H9 (cell line): ENCODE data around the gene PLEKHN1. TPM values are rescaled to one million over a fixed set of nuclear protein-coding genes. Genes with fewer than 3 reads are reported as not detected.

Source experiments
- DNase-seq: peaks from one replicate; pipeline ENCODE4 v3.0.0-alpha.2; 2017
- H2AFZ ChIP-seq: one replicate; pipeline ENCODE4 v1.6.1; 2013; ENCODE audit warnings: mild to moderate bottlenecking, low read length, control low read depth, moderate library complexity
- H2AK5ac ChIP-seq: 2 replicates; pipeline ENCODE4 v1.6.1; 2013; ENCODE audit warnings: low read length, control low read depth, mixed read lengths; ENCODE audit not compliant: insufficient read length
- H2BK120ac ChIP-seq: one replicate; pipeline ENCODE4 v1.6.1; 2013; ENCODE audit warnings: low read depth, mild to moderate bottlenecking, low read length, control low read depth, inconsistent platforms; ENCODE audit not compliant: poor library complexity, severe bottlenecking
- H2BK12ac ChIP-seq: 2 replicates; pipeline ENCODE4 v1.6.1; 2013; ENCODE audit warnings: low read length, control low read depth, mixed read lengths, low read depth; ENCODE audit not compliant: insufficient read length
- H2BK15ac ChIP-seq: 2 replicates; pipeline ENCODE4 v1.6.1; 2013; ENCODE audit warnings: low read depth, low read length, control low read depth
- H2BK20ac ChIP-seq: one replicate; pipeline ENCODE4 v1.6.1; 2013; ENCODE audit warnings: low read depth, mild to moderate bottlenecking, low read length, control low read depth, inconsistent platforms; ENCODE audit not compliant: poor library complexity, severe bottlenecking
- H2BK5ac ChIP-seq: 2 replicates; pipeline ENCODE4 v1.6.1; 2013; ENCODE audit warnings: low read length, control low read depth, mixed read lengths; ENCODE audit not compliant: insufficient read length
- H3K14ac ChIP-seq: 2 replicates; pipeline ENCODE4 v1.6.1; 2013; ENCODE audit warnings: low read length, control low read depth; ENCODE audit not compliant: insufficient read depth
- H3K18ac ChIP-seq: 2 replicates; pipeline ENCODE4 v1.6.1; 2013; ENCODE audit warnings: low read depth, mild to moderate bottlenecking, mixed read lengths, low read length, control low read depth; ENCODE audit not compliant: insufficient read length
- H3K23ac ChIP-seq: 2 replicates; pipeline ENCODE4 v1.6.1; 2013; ENCODE audit warnings: low read length, control low read depth, mixed read lengths, low read depth; ENCODE audit not compliant: insufficient read length
- H3K23me2 ChIP-seq: 2 replicates; pipeline ENCODE4 v1.6.1; 2013; ENCODE audit warnings: low read depth, mild to moderate bottlenecking, mixed read lengths, low read length, control low read depth; ENCODE audit not compliant: insufficient read length, poor library complexity, severe bottlenecking
- H3K27ac ChIP-seq: 2 replicates; pipeline ENCODE4 v1.5.1; 2013; ENCODE audit warnings: low read length, control low read depth, mixed read lengths, low read depth; ENCODE audit not compliant: insufficient read length
- H3K27me3 ChIP-seq: 2 replicates; pipeline ENCODE4 v1.6.1; 2013; ENCODE audit warnings: low read length, control low read depth, inconsistent platforms; ENCODE audit not compliant: insufficient read depth
- H3K4ac ChIP-seq: 2 replicates; pipeline ENCODE4 v1.6.1; 2013; ENCODE audit warnings: low read depth, mild to moderate bottlenecking, control low read depth, inconsistent platforms, low read length, moderate library complexity
- H3K4me1 ChIP-seq: 2 replicates; pipeline ENCODE4 v1.6.1; 2013; ENCODE audit warnings: low read length, control low read depth, inconsistent platforms; ENCODE audit not compliant: insufficient read depth
- H3K4me2 ChIP-seq: 2 replicates; pipeline ENCODE4 v1.6.1; 2013; ENCODE audit warnings: low read length, control low read depth, mixed read lengths; ENCODE audit not compliant: insufficient read length, insufficient read depth
- H3K56ac ChIP-seq: 2 replicates; pipeline ENCODE4 v1.6.1; 2013; ENCODE audit warnings: low read depth, mild to moderate bottlenecking, mixed read lengths, low read length, control low read depth; ENCODE audit not compliant: insufficient read length
- H3K79me1 ChIP-seq: 2 replicates; pipeline ENCODE4 v1.6.1; 2013; ENCODE audit warnings: low read depth, mild to moderate bottlenecking, moderate library complexity, low read length, control low read depth, inconsistent platforms; ENCODE audit not compliant: insufficient read depth, poor library complexity, severe bottlenecking
- H3K79me2 ChIP-seq: 2 replicates; pipeline ENCODE4 v1.6.1; 2013; ENCODE audit warnings: low read length, control low read depth, inconsistent platforms; ENCODE audit not compliant: insufficient read depth
- H3K9ac ChIP-seq: 2 replicates; pipeline ENCODE4 v1.6.1; 2013; ENCODE audit warnings: low read length, control low read depth, mixed read lengths; ENCODE audit not compliant: insufficient read length; ENCODE audit errors: extremely low read depth
- H3K9me3 ChIP-seq: one replicate; pipeline ENCODE4 v1.6.1; 2013; ENCODE audit warnings: low read depth, low read length, inconsistent platforms; ENCODE audit not compliant: control insufficient read depth
- H3T11ph ChIP-seq: one replicate; pipeline ENCODE4 v1.6.1; 2013; ENCODE audit warnings: mild to moderate bottlenecking, low read length, control low read depth, inconsistent platforms
- H4K20me1 ChIP-seq: one replicate; pipeline ENCODE4 v1.6.1; 2013; ENCODE audit not compliant: control insufficient read depth, insufficient read length, insufficient read depth
- H4K5ac ChIP-seq: 2 replicates; pipeline ENCODE4 v1.6.1; 2013; ENCODE audit warnings: low read depth, mild to moderate bottlenecking, mixed read lengths, low read length, control low read depth; ENCODE audit not compliant: insufficient read length
- H4K8ac ChIP-seq: replicated peaks from 2 replicates; pipeline ENCODE4 v1.6.1; 2013; ENCODE audit warnings: low read length, control low read depth, mixed read lengths, low read depth; ENCODE audit not compliant: insufficient read length
- H4K91ac ChIP-seq: 2 replicates; pipeline ENCODE4 v1.6.1; 2013; ENCODE audit warnings: low read depth, mild to moderate bottlenecking, moderate library complexity, mixed read lengths, low read length, control low read depth; ENCODE audit not compliant: insufficient read length
- H3K27ac Mint-ChIP-seq, 3 experiments: 2 replicates in 2 of 3; 3 replicates in 1 of 3; pipeline ENCODE4 v1.8.0; 2020 to 2021; ENCODE audit warnings: mixed read lengths in 3 of 3, mild to moderate bottlenecking in 1 of 3, moderate library complexity in 1 of 3
- H3K27me3 Mint-ChIP-seq: 2 replicates; pipeline ENCODE4 v1.8.0; 2021; ENCODE audit warnings: low read depth, mild to moderate bottlenecking, moderate library complexity, mixed read lengths
- H3K36me3 Mint-ChIP-seq, 3 experiments: 2 replicates in 2 of 3; 3 replicates in 1 of 3; pipeline ENCODE4 v1.8.0; 2020 to 2021; ENCODE audit warnings: low read depth in 3 of 3, mixed read lengths in 3 of 3; ENCODE audit not compliant: insufficient read depth in 1 of 3
- H3K4me1 Mint-ChIP-seq, 2 experiments: 2 replicates each; pipeline ENCODE4 v1.8.0; 2020; ENCODE audit warnings: mixed read lengths in 2 of 2
- H3K4me3 Mint-ChIP-seq, 2 experiments: 2 replicates in 1 of 2; 3 replicates in 1 of 2; pipeline ENCODE4 v1.8.0; 2020 to 2021; ENCODE audit warnings: mild to moderate bottlenecking in 2 of 2, mixed read lengths in 2 of 2, moderate library complexity in 1 of 2
- H3K9me3 Mint-ChIP-seq, 2 experiments: 2 replicates in 1 of 2; 3 replicates in 1 of 2; pipeline ENCODE4 v1.8.0; 2020; ENCODE audit warnings: mild to moderate bottlenecking in 2 of 2, mixed read lengths in 2 of 2, moderate library complexity in 1 of 2
- WGBS: extraction: QIAGEN DNeasy Blood & Tissue Kit; methylation state at CpG from one replicate; pipeline ENCODE4 v1.1.7; 2013; ENCODE audit warnings: missing lambda C conversion rate, low lambda C conversion rate, mixed read lengths; ENCODE audit not compliant: insufficient read length; ENCODE audit errors: extremely low coverage; 5-methylcytosine and 5-hydroxymethylcytosine counted together
- total RNA-seq: library from RNA; stranded (reverse); gene quantifications from 2 replicates; pipeline ENCODE4 v1.2.1, GENCODE V29; 2021
- TF ChIP-seq, protein P1 (sequence below): fragments of 200-600 bp; sonication (generic); conservative IDR thresholded peaks from 3 replicates; pipeline ENCODE4 v1.8.0; 2021; ENCODE audit warnings: antibody characterized with exemption, mild to moderate bottlenecking

PLEKHN1 gene
- total RNA-seq, 1 experiment from 2014 or later = 3.0 TPM

- H3K4me1 ChIP-seq = no peaks in the 10 kb centered on the region
- H3K27me3 Mint-ChIP-seq = peaks cover 90% of the 10 kb centered on the region
- peak overlapping the region; percentile 51 to 68; a peak in 4 of 5 replicates for H3K4me3 Mint-ChIP-seq
Observed at GRCh38 chr1:924656-925560, 41.4 kb upstream of the PLEKHN1 start.

More at GRCh38 chr1:924656-925560, 41.4 kb upstream of the PLEKHN1 start:
- H3K36me3 Mint-ChIP-seq = peaks cover 0 to 4% (median 0%) of the 10 kb centered on the region in 3 experiments; a peak in 3 of 7 replicates
- Histone ChIP-seq H3K27ac (no peak overlapping the region), H2AFZ (no peak overlapping the region), H3K18ac (no peak overlapping the region), H2BK120ac (no peak overlapping the region), H4K5ac (no peak overlapping the region), H3K23ac (no peak overlapping the region), H2BK20ac (no peak overlapping the region), H3K56ac (no peak overlapping the region), H3K23me2 (peaks cover 7% of the 10 kb centered on the region), H2BK15ac (no peak overlapping the region), H4K91ac (no peak overlapping the region), H2BK5ac (no peak overlapping the region), H3K14ac (no peak overlapping the region), H3K4ac (no peak overlapping the region), H3K79me2 (no peaks in the 10 kb centered on the region), H3K9me3 (no peaks in the 10 kb centered on the region), H4K8ac (no peak overlapping the region), H4K20me1 (peaks cover 16% of the 10 kb centered on the region), H3K9ac (no peak overlapping the region), H2AK5ac (no peak overlapping the region), H3K79me1 (no peaks in the 10 kb centered on the region), H3T11ph (no peak overlapping the region), H2BK12ac (no peak overlapping the region), H3K4me2 (peak overlapping the region; percentile 28), H3K27me3 (peaks cover 86% of the 10 kb centered on the region)
- TF ChIP-seq, protein P1, sequence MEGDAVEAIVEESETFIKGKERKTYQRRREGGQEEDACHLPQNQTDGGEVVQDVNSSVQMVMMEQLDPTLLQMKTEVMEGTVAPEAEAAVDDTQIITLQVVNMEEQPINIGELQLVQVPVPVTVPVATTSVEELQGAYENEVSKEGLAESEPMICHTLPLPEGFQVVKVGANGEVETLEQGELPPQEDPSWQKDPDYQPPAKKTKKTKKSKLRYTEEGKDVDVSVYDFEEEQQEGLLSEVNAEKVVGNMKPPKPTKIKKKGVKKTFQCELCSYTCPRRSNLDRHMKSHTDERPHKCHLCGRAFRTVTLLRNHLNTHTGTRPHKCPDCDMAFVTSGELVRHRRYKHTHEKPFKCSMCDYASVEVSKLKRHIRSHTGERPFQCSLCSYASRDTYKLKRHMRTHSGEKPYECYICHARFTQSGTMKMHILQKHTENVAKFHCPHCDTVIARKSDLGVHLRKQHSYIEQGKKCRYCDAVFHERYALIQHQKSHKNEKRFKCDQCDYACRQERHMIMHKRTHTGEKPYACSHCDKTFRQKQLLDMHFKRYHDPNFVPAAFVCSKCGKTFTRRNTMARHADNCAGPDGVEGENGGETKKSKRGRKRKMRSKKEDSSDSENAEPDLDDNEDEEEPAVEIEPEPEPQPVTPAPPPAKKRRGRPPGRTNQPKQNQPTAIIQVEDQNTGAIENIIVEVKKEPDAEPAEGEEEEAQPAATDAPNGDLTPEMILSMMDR = no peak
- no peak overlapping the region for H3K27ac Mint-ChIP-seq
- peaks cover 22 to 30% of the 10 kb centered on the region in 2 experiments for H3K4me1 Mint-ChIP-seq
- peak; percentile 62 for DNase-seq
- no CpG with 5 or more reads among the region's 120 CpGs for WGBS
- peaks cover 4 to 5% of the 10 kb centered on the region in 2 experiments; a peak in 2 of 5 replicates for H3K9me3 Mint-ChIP-seq
